Neural cell (in vitro differentiated cells): ENCODE results near the gene FYB1.

Source experiments
- CTCF ChIP-seq: fragments of 450-650 bp; IDR thresholded peaks from 2 replicates; pipeline ENCODE4 v1.5.1; 2014; ENCODE audit warnings: antibody characterized with exemption, mild to moderate bottlenecking, moderate library complexity; ENCODE audit not compliant: poor library complexity, severe bottlenecking
- EP300 ChIP-seq: fragments of 450-650 bp; conservative IDR thresholded peaks from 2 replicates; pipeline ENCODE4 v1.6.1; 2014; ENCODE audit warnings: antibody characterized with exemption, mild to moderate bottlenecking, moderate library complexity; ENCODE audit not compliant: poor library complexity, severe bottlenecking
- EZH2 ChIP-seq: fragments of 200-600, 300-800 bp; shearing (Covaris generic), sonication (generic); IDR thresholded peaks from 2 replicates; pipeline ENCODE4 v1.6.1; 2014; ENCODE audit warnings: antibody characterized with exemption, low read length, borderline replicate concordance, mild to moderate bottlenecking; ENCODE audit not compliant: insufficient read depth, poor library complexity, severe bottlenecking
- MXI1 ChIP-seq: fragments of 450-650 bp; conservative IDR thresholded peaks from 2 replicates; pipeline ENCODE4 v1.6.1; 2014; ENCODE audit warnings: antibody characterized with exemption, mild to moderate bottlenecking; ENCODE audit not compliant: poor library complexity, severe bottlenecking
- POLR2AphosphoS5 ChIP-seq: IDR thresholded peaks from 2 replicates; pipeline ENCODE4 v1.6.1; 2012
- RAD21 ChIP-seq: fragments of 450-650 bp; conservative IDR thresholded peaks from 2 replicates; pipeline ENCODE4 v1.6.1; 2014; ENCODE audit warnings: antibody characterized with exemption, mild to moderate bottlenecking, moderate library complexity
- REST ChIP-seq: IDR thresholded peaks from 2 replicates; pipeline ENCODE4 v1.6.1; 2012; ENCODE audit warnings: borderline replicate concordance
- SMC3 ChIP-seq: fragments of 450-650 bp; conservative IDR thresholded peaks from 2 replicates; pipeline ENCODE4 v1.6.1; 2014; ENCODE audit warnings: antibody characterized with exemption, mild to moderate bottlenecking, moderate library complexity; ENCODE audit not compliant: poor library complexity

GRCh38 chr5:39100851-39101396, 118.4 kb downstream of the FYB1 start:
- TF ChIP-seq POLR2AphosphoS5: no peak
- no peak for TF ChIP-seq REST
- TF ChIP-seq CTCF: no peak
- TF ChIP-seq MXI1: no peak
- TF ChIP-seq RAD21: no peak
- TF ChIP-seq EP300: no peak
- no peak for TF ChIP-seq EZH2
- TF ChIP-seq SMC3: no peak
